Esophagus muscularis mucosa (tissue), 4 donors: Measurements from ENCODE around the gene STAP2.

Source experiments
- CTCF ChIP-seq, 3 experiments: fragments of 200-600 bp in 2 of 3; fragments of 450-650 bp in 1 of 3; sonication (generic) in 2 of 3; IDR thresholded peaks; one replicate each; pipeline ENCODE4 v1.5.1; 2017 to 2019; ENCODE audit warnings: antibody characterized with exemption in 3 of 3, mild to moderate bottlenecking in 2 of 3, moderate library complexity in 1 of 3
- EP300 ChIP-seq: sonication (generic); formaldehyde crosslinking; IDR thresholded peaks from one replicate; pipeline ENCODE4 v1.6.1; 2017; ENCODE audit warnings: antibody characterized with exemption
- POLR2A ChIP-seq: fragments of 450-650 bp; IDR thresholded peaks from one replicate; pipeline ENCODE4 v1.6.1; 2017; ENCODE audit warnings: antibody characterized with exemption, moderate library complexity, mild to moderate bottlenecking, low read depth
- POLR2AphosphoS5 ChIP-seq, 2 donors: sonication (generic); formaldehyde crosslinking; IDR thresholded peaks; one replicate each; pipeline ENCODE4 v1.6.1; 2017; ENCODE audit warnings: antibody characterized with exemption in 2 of 2

DNA sequence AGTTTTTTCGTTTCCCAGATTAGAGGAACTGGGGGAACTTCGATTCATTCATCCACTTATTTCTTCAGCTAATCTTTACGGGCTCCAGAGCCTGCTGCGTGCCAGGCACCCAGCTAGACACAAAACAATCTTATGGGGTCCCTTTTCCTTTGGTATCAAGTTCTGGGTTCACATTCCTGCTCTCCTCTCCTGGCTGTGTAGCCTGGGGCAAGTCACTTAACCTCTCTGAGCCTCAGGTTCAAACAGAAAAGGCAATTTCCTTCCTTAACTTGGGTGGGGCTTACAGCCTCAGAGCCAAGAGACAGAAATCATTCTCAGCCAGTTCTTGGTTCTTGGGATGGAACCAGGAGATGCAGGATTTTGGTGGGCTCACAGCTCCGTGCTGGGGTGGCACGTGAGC, 53.7 kb downstream of the STAP2 start:
- TF ChIP-seq POLR2A (no peak), CTCF (IDR thresholded peaks at IDR 0.05) (no peak), POLR2AphosphoS5 (IDR thresholded peaks at IDR 0.05) (no peak), EP300 (no peak)
